IPS-NIHi7 (cell line): ENCODE data around the gene FAM110A.
A peak's percentile ranks its signal among the peaks of the same experiment; 100 is the strongest.
"Not testable (repeated sequence)": the region's sequence is repeated elsewhere in the genome, so short reads cannot be mapped to it uniquely, and the experiment has no call there.

Experiments
- DNase-seq: peaks from one replicate; pipeline ENCODE4 v3.0.0; 2012; ENCODE audit warnings: mixed read lengths; ENCODE audit errors: extremely low spot score

Gene FAM110A

GRCh38 chr20:823574-823902 lies 10.0 kb upstream of the FAM110A start:
- no peak for DNase-seq

GRCh38 chr20:824490-824889 lies 9.0 kb upstream of the FAM110A start:
- no peak for DNase-seq

GRCh38 chr20:824916-825315 lies 8.6 kb upstream of the FAM110A start:
- no peak for DNase-seq

GRCh38 chr20:825710-826421 lies 7.6 kb upstream of the FAM110A start:
- DNase-seq, result no peak

DNA sequence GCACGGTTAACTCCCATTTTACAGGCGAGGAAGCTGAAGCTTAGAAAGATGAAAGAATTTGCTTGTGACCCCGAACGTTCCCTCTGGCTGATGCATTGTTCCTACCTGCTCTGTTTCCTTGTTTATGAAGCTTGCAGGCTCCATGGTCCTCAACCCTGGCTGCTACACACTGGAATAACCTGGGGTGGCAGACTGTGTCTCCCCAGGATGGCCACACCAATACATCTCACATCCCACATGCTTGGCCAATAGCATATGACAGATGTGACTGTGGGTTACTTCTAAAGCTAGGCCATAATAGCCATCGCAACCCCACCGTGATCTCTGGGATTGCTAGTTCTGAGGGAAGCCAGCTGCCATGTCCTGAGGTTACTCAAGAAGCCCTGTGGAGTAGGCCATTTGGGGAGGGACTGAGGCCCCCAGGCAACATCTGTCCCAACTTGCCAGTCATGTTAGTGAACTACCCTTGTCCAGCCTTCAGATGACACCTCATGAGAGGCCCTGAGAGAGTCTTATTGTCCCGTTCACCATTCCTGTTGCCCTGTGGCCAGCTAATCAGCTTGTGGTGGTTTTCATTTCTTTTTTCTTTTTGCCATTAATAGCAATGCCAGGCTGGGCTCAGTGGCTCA lies 6.7 kb upstream of the FAM110A start:
- no peak for DNase-seq

GRCh38 chr20:827981-828380 lies 5.5 kb upstream of the FAM110A start:
- not testable (repeated sequence) for DNase-seq

DNA sequence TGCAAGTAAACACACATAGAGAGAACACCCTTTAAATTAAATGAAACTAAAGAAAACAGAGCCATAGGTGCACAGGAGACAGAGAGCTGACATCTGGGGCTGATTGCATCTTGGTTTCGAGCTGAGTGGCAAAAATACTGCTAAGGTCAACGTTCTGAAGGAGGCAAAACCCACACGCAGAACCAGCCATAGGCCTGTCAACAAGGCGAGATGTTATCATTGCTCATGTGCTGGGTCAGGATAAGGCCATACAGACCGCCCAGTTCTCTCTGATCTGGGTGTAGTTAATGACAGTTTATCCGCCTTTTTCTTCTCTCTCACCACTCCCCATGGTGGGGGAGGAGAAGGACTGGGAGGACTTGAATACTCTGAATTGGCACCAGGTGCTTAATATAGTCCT lies 4.5 kb upstream of the FAM110A start:
- no peak for DNase-seq

- DNase-seq, result no peak
Measured at GRCh38 chr20:829551-829950, 4.0 kb upstream of the FAM110A start.

- no peak for DNase-seq
Measured at GRCh38 chr20:830011-830521, 3.4 kb upstream of the FAM110A start.

GRCh38 chr20:831251-831650 lies 2.3 kb upstream of the FAM110A start:
- DNase-seq, result no peak

GRCh38 chr20:831956-832355 lies 1.6 kb upstream of the FAM110A start:
- no peak for DNase-seq

DNA sequence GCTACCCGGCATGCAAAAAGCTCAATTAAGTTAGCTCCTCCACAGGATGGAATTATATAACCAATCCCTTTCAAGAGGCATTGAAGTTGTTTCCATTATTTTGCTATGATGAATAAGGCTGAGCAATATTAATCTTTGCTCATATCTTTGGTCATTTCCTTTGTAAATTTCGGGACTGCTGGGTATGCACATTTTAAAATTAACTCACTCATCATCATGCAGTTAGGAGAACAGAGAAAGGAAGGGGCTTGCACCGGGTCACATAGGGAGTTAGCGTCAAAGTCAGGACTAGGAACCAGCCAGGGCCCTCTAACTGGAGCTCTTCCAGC lies 430 bp upstream of the FAM110A start:
- DNase-seq, result no peak

GRCh38 chr20:834151-834746 lies 734 bp downstream of the FAM110A start:
- DNase-seq, result no peak

DNA sequence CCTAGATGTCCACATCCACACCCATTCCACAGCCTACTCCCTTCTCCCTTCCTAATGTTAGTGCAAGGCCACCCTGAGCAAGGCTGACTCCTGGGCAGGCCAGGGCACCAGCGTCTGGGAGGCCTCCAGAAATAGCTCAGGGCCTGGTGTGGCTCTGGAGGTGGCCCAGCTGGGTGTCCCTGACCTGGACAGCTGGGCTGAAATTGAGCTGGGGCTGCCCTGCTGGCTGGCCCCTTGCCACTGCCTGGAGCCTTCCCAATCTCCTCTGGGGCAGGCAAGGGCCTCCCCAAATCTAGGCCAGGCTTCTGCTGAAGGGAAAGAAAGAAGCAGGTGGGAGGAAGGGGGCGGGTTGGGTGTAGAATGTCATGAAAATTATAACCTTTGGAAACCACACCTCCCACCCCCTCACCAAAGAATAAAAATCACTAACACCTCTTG lies 2.1 kb downstream of the FAM110A start:
- no peak for DNase-seq

GRCh38 chr20:836190-836589 lies 2.7 kb downstream of the FAM110A start:
- no peak for DNase-seq

- no peak for DNase-seq
Measured at GRCh38 chr20:839015-839414, 5.5 kb downstream of the FAM110A start.

GRCh38 chr20:839626-840025 lies 6.1 kb downstream of the FAM110A start:
- DNase-seq, result no peak

GRCh38 chr20:840503-840857 lies 7.0 kb downstream of the FAM110A start:
- DNase-seq, result no peak

DNA sequence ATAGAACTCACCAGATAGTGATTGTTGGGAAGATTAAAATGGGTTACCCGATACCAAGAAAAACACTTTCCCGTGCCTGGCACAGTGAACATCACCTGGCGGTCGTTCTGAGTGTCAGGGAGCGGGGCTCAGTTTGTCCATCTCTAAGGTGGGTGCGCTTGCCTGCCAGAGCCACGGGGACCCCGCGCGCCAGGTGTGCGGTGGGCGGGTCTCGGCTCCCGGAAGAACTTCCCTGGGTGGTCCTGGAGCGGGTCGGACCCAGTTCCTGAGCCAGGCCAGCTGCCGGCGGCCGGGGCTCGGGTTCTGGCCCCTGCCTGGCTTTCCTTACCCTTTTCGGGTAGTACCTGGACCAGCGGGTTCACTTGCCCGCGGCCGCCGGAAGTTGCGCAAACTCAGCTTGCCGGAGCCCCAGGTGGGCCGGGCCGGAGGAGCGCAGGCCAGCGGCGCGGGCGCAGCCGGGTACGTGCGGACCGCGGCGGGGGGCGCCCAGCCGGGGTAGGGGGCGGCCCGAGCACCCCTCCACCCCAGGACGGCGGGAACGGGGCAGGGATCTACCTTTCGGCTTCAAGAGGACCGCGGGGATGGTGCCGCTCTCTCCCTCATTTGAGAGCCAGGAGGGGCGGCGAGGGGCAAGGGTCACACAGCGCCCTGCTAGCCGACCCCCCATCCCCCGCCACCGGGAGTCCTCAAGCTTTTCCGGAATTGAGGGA lies 7.5 kb downstream of the FAM110A start:
- peak; percentile 43 for DNase-seq

DNA sequence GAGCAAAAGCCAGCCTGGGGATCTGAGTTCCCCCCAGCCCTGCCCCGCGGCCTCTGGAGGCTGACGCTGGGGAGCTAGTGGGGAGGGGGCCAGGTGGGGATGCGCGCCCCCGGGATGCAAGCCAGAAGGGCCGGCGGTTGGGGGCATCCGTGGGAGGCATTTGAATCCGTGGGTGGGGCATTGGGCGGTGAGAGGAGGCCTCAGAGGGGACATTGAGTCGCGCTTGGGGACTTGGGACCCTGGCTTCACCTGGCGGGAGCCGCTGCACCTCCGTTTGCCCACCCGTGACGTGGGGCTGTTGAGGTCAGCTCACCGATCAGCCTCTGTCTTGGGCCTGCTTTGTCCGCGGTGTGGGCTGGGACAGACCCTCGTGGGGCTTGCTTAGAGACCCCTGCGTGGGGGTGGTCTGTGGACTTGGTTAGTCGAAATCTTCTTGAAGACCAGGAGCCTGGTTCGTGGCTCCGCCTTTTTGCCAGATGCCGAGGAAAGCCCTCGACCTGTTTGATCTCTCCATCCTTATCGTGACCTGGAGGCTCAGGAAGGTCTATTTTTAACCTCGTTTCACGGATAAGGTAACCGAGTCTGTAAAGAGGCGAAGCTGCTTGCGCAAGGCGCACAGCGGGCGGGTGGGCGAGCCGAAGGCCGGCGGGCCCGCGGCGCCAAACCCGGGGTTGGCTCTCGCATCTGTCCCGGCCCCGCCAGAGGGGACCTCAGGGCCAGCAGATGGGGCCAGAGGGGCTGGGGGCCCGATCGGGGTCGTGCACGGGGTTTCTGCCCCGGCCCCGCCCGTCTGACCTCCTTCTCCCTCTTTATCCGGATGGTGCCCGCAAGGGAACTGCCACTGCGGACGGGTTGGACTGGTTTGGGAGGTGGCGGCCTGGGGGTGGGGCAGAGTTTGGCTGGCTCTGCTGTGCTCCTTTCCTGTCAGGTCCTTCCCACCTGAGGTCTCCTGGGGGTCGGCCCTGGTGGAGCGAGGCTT lies 8.3 kb downstream of the FAM110A start:
- DNase-seq, result peak; percentile 45

DNA sequence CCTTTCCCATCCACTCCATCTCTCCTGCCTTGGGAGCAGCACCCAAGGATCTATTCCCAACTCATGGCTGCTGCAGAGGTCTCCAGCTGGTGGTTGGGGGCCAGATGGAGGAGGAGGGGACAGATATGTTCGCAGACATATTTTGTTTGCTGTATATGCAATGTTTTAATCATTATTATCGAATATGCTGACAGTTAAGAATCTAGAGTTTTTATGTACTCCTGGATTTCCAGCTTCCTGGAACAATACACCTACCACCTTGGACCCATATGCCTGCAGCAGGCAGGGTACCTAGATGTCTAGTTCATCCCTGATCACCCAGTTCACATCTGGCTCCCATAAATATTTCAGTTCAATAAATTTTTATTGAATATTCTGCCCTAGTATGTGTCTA lies 9.0 kb downstream of the FAM110A start:
- no peak for DNase-seq

DNA sequence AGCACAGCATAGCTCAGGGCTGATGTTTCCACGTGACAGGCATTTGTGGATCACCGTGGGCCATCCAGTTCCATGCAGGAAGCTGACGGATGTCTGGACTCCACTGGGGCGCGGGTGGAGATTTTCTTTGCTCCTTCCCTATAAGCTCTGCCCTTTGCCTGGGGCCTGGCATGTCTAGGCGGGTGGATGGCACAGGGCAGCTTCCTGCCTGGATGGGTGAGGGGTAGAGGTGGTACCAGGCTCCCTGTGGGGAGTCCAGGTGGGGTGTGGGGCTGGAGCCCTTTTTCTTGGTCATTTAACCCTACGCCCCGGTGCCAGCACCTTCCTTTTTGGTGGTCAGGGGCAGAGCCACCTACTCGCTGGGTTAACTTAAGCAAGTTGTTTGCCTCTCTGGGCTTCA lies 10.4 kb downstream of the FAM110A start:
- no peak for DNase-seq
